ENCODE data around the gene PTTG1.

DNA sequence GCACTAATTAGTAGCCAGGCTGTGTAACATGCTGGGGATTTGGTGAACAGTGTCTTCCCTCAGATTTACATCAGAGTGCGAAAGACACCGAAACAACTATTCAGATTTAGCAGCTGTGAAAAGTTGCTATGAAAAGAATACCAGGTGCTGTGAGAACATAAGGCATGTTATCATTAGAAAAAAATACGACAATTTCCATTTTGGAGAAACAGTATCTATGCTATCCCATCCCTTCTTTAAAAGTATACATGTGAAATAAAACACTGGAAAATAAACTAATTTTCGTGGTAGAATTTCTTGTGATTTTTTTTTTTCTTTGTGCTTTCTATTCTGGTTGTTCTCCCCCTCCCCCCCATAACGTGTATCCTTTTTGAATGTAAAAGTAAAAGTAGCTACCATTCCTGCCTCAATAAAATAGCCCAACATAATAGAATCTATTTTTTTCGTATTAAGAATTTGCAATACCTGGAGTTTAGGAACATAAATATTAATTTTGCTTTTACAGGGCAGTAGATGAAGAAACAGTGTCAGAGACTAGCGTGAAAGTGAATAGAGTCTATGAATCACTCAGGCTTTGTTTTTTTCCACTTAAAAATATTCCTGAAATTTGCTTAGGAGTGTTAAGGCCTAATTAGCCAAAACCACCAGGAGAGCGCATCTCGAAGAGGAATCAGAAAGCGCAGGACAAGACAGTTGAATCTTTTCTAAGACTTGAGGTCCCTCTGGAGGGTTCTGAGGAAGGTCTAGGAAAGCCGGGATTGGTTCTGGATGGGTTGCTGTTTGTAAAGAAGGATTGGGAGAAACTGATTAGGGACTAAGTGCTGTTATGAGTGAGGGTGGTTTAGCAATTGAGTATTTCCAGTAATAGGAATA, 2.0 kb upstream of the PTTG1 start:
- TF ChIP-seq, protein P1, sequence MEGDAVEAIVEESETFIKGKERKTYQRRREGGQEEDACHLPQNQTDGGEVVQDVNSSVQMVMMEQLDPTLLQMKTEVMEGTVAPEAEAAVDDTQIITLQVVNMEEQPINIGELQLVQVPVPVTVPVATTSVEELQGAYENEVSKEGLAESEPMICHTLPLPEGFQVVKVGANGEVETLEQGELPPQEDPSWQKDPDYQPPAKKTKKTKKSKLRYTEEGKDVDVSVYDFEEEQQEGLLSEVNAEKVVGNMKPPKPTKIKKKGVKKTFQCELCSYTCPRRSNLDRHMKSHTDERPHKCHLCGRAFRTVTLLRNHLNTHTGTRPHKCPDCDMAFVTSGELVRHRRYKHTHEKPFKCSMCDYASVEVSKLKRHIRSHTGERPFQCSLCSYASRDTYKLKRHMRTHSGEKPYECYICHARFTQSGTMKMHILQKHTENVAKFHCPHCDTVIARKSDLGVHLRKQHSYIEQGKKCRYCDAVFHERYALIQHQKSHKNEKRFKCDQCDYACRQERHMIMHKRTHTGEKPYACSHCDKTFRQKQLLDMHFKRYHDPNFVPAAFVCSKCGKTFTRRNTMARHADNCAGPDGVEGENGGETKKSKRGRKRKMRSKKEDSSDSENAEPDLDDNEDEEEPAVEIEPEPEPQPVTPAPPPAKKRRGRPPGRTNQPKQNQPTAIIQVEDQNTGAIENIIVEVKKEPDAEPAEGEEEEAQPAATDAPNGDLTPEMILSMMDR (IDR thresholded peaks at IDR 0.05; ENCODE audit: low read depth, low read length), result no peak
- no peak for TF ChIP-seq POLR2A (IDR thresholded peaks at IDR 0.05; ENCODE audit: extremely low read depth, insufficient read length)

Measured in NB4 (cell line).